ENCODE data around the gene ACIN1.

Gene ACIN1

GRCh38 chr14:23066855-23067744, 27.8 kb downstream of the ACIN1 start:
- no peak overlapping the region for H3K4me3 Mint-ChIP-seq
- peaks cover 21% of the 10 kb centered on the region for H3K36me3 Mint-ChIP-seq
- H3K27ac Mint-ChIP-seq: no peak overlapping the region
- H3K4me1 Mint-ChIP-seq: peaks cover 34% of the 10 kb centered on the region
- no peaks in the 10 kb centered on the region for H3K27me3 Mint-ChIP-seq
- H3K9me3 Mint-ChIP-seq: no peaks in the 10 kb centered on the region

GRCh38 chr14:23066368-23066767, 28.6 kb downstream of the ACIN1 start:
- Mint-ChIP-seq H3K27me3 (no peaks in the 10 kb centered on the region), H3K27ac (no peak overlapping the region), H3K9me3 (no peaks in the 10 kb centered on the region), H3K4me1 (peaks cover 27% of the 10 kb centered on the region), H3K36me3 (peaks cover 19% of the 10 kb centered on the region), H3K4me3 (no peak overlapping the region)

DNA sequence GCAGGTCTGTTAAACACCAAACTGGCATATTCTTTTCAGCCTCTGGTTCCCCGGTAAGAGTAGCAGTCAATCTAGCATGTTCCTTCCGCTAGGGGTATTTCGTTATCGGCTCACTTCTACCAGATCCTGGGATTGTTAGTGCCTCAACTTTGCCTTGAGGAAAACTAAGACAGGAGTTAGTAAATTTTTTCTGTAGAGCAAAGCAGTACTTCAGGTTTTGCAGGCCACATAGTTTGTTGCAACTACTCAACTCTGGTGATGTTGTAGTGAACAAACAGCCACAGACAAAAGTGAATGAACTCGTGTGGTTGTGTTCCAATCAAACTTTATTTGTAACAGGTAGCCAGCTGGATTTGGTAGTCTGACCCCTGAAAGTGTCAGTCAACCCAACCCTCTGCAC, 31.3 kb downstream of the ACIN1 start:
- Mint-ChIP-seq H3K36me3 (peaks cover 19% of the 10 kb centered on the region), H3K27me3 (no peaks in the 10 kb centered on the region), H3K27ac (no peak overlapping the region)

DNA sequence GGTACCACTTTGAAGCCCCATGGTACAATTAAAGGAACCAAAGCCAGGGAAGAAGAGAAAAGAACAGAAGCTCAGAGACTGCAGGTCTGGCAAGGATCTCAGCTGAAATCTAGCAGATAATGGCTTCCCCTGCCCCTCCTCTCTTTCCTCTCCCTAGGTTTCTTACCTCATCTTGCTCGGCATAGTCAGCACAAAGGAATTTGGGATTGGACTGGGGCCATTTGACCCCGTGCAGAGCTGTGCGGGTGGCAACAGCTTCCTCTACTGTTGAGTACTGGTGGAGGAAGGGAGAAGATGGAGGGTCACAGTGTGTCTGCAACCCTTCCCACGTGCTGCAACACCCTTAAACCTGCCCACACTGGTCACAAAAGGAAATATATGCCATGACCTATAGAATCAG, 32.9 kb downstream of the ACIN1 start:
- H3K4me3 Mint-ChIP-seq: no peak overlapping the region
- no peaks in the 10 kb centered on the region for H3K9me3 Mint-ChIP-seq
- H3K36me3 Mint-ChIP-seq: peaks cover 21% of the 10 kb centered on the region
- no peak overlapping the region for H3K27ac Mint-ChIP-seq
- H3K27me3 Mint-ChIP-seq: no peaks in the 10 kb centered on the region
- H3K4me1 Mint-ChIP-seq: peaks cover 12% of the 10 kb centered on the region

More for the DNA sequence above, 31.3 kb downstream of the ACIN1 start:
- no peak overlapping the region for H3K4me3 Mint-ChIP-seq
- H3K9me3 Mint-ChIP-seq: no peaks in the 10 kb centered on the region
- H3K4me1 Mint-ChIP-seq: peaks cover 10% of the 10 kb centered on the region

DNA sequence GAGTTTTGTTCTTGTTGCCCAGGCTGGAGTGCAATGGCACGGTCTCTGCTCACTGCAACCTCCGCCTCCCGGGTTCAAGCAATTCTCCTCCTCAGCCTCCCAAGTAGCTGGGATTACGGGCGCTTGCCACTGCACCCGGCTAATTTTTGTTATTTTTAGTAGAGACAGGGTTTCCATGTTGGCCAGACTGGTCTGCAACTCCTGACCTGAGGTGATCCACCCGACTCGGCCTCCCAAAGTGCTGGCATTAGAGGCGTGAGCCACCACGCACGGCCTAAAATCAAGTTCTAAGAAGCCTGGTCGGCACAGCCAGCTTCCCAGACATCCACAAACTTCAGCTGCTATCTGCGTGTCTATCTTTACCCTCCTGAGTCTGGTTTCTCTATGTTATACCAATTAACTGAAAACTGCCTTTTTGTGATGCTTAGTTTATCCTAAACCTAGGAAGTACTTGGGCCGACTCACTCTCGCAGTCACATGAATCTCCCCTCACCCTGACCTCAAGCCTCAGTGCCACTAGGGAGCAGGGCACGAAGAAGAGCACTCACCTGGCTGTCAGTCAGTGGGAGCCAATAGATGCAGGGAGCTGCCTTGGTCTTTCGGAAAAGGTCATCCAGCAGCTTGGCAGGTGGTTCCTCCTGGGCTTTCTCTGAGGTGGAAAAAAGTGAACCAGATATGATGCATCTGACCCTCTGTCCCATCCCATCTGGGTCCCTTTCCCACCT, 34.2 kb downstream of the ACIN1 start:
- Mint-ChIP-seq H3K27ac (no peak overlapping the region), H3K4me1 (peaks cover 20% of the 10 kb centered on the region), H3K27me3 (no peaks in the 10 kb centered on the region), H3K36me3 (peaks cover 17% of the 10 kb centered on the region), H3K9me3 (no peaks in the 10 kb centered on the region), H3K4me3 (no peak overlapping the region)

GRCh38 chr14:23058654-23059504, 36.1 kb downstream of the ACIN1 start:
- H3K4me3 Mint-ChIP-seq: no peak overlapping the region
- H3K4me1 Mint-ChIP-seq: peaks cover 18% of the 10 kb centered on the region
- H3K27me3 Mint-ChIP-seq: no peaks in the 10 kb centered on the region
- H3K9me3 Mint-ChIP-seq: no peaks in the 10 kb centered on the region
- no peak overlapping the region for H3K27ac Mint-ChIP-seq
- H3K36me3 Mint-ChIP-seq: peaks cover 12% of the 10 kb centered on the region

DNA sequence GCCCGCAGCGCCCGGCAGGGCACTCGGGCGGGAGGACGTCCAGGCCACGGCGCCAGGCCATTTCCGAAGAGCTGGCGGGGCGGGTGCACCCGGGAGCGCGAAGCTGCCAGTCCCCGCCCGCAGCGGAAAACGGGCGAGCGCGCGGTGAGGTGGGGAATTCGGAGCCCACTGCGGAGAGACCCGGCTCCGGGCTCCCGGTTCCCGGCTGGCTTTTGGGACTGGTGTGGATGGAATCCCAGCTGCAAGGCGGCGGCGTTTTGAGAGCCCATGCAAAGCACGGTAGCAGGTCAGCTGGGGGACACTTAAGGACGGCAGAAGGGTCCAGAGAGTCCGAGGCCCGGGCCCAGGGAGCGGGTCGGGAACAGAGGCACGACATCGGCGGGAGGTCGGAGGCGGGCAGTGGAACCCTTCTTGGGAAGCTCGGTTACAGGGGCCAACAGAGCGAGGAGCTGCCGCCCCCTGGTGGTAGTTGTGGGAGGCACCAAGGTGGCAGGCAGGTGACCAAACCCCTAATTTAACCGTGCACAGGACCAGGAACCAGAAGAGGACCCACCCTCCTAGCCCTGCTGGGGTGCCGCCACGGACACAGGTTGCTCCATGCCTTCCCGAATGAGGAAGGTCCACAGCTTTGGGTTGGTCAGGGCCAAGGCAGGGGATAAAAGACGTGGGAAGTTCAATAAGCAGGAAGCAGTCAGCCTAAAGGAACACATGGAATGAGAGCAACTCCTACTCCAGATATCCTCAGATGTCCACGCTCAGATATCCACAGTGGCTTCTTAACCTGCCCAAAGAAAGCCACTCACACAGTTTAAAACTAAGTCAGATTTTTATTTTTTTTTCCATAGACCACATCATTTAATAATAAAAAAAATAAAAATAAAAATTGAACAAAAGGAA, 36.9 kb downstream of the ACIN1 start:
- Mint-ChIP-seq H3K27ac (peak overlapping the region; percentile 23), H3K27me3 (no peaks in the 10 kb centered on the region), H3K36me3 (peaks cover 10% of the 10 kb centered on the region), H3K4me3 (peak overlapping the region; percentile 84), H3K4me1 (peaks cover 18% of the 10 kb centered on the region), H3K9me3 (no peaks in the 10 kb centered on the region)

- peaks cover 8% of the 10 kb centered on the region for H3K36me3 Mint-ChIP-seq
- H3K4me3 Mint-ChIP-seq: peak within 1 kb of the TSS; percentile 87
- peaks cover 18% of the 10 kb centered on the region for H3K4me1 Mint-ChIP-seq
- H3K27me3 Mint-ChIP-seq: no peaks in the 10 kb centered on the region
- H3K27ac Mint-ChIP-seq: peak within 1 kb of the TSS; percentile 71
- H3K9me3 Mint-ChIP-seq: no peaks in the 10 kb centered on the region
Measured at GRCh38 chr14:23056956-23057756, 37.8 kb downstream of the ACIN1 start, which contains the start of gene CDH24. TSS of gene CDH24 (minus strand) at chr14:23057520. CDS start at chr14:23055733, 1,787 bp downstream.

DNA sequence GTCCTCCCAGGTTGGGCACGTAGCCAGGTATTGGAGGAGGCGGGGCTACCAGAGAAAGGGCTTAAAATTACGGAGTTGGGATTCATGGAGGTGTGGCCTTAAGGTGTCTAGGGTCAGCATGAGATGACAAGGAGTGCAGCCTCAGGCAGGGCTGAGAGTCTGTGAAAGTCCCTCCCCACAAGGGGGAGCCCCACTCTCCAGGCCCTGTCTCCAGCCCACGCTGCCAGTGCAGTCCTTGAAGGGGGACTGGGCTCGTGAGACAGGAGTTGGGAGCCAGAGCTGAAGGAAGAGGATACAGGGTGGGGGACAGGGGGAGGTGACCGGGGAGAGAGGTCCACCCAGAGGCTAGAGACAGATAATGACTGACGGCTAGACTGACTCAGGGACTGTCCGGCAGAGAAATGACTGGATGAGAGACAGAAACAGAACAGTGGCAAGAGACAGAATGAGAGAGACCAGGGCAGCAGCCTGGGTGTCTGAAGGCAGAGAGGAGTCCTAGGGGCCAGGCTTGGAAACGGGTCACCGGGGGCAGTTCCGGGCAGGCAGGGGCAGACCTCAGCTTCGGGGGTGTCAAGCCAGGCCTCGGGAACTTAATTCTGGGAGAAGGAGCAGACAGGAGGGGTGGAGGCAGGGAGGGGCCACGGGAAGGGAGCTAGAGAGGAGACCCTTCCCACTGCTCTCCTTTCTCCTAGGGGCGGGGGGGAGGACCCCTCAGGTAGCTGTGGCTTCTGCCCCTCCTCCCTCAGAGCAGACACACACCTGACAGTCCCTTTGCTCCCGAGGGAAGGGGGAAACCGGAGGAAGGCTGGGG, 38.6 kb downstream of the ACIN1 start:
- Mint-ChIP-seq H3K9me3 (no peaks in the 10 kb centered on the region), H3K27ac (peak overlapping the region; percentile 71), H3K36me3 (peaks cover 6% of the 10 kb centered on the region)

GRCh38 chr14:23055621-23056144, 39.3 kb downstream of the ACIN1 start:
- H3K4me1 Mint-ChIP-seq: peaks cover 18% of the 10 kb centered on the region
- H3K27me3 Mint-ChIP-seq: no peaks in the 10 kb centered on the region
- peak overlapping the region; percentile 87 for H3K4me3 Mint-ChIP-seq
- peaks cover 2% of the 10 kb centered on the region for H3K36me3 Mint-ChIP-seq
- peak overlapping the region; percentile 71 for H3K27ac Mint-ChIP-seq
- H3K9me3 Mint-ChIP-seq: no peaks in the 10 kb centered on the region

More for the DNA sequence above, 38.6 kb downstream of the ACIN1 start:
- peak overlapping the region; percentile 87 for H3K4me3 Mint-ChIP-seq
- H3K27me3 Mint-ChIP-seq: no peaks in the 10 kb centered on the region
- peaks cover 18% of the 10 kb centered on the region for H3K4me1 Mint-ChIP-seq

GRCh38 chr14:23055147-23055550, 39.8 kb downstream of the ACIN1 start:
- Mint-ChIP-seq H3K36me3 (peaks cover 2% of the 10 kb centered on the region), H3K27ac (no peak overlapping the region), H3K27me3 (no peaks in the 10 kb centered on the region), H3K4me3 (no peak overlapping the region), H3K9me3 (no peaks in the 10 kb centered on the region), H3K4me1 (peaks cover 18% of the 10 kb centered on the region)

DNA sequence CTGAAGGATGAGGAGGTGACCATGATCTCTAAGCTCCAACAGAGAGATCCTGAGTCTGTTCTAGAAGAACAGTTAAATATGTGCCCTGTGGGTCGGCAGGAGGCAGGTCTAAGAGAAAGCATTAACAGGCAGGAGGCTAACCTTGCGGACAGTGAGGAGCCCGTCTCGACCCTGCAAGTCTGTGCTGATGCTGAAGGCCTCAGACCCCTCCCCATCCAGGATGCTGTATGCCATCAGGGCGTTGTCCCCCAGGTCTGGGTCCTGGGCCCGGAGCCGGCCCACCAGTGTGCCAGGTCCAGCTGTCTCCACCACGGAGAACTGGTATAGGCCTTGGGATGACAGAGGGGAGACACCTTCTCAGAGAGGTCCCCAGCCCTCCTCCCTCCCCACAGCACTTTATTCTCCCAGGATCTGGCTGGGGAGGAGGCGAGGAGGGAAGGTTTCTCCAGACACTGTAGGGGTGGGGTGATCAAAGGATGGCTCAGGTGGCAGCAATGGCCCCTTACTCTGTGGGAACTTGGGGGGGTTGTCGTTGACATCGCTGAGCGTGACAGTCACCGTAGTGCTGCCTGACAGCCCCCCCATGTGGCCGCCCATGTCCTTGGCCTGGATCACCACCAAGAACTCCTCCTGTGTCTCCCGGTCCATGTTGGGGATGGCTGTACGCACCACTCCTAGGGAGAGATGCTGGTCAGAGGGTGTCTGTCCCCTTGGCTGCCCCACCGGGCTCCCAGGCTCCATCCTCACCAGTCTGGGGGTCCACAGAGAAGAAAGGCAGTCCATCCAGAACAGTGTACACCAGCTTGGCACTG, 40.7 kb downstream of the ACIN1 start:
- H3K4me1 Mint-ChIP-seq: peaks cover 18% of the 10 kb centered on the region
- no peak overlapping the region for H3K4me3 Mint-ChIP-seq
- H3K9me3 Mint-ChIP-seq: no peaks in the 10 kb centered on the region
- H3K36me3 Mint-ChIP-seq: peaks cover 2% of the 10 kb centered on the region
- H3K27me3 Mint-ChIP-seq: no peaks in the 10 kb centered on the region
- no peak overlapping the region for H3K27ac Mint-ChIP-seq
